Activated T-cell treated with anti-CD3 and anti-CD28 coated beads, Interleukin-2, amount 50 U/mL, for 4 hours (primary cell): ENCODE measurements around the gene GPR17. TPM values are rescaled to one million over a fixed set of nuclear protein-coding genes. Genes with fewer than 3 reads are reported as not detected.
A peak's percentile ranks its signal among the peaks of the same experiment; 100 is the strongest.

Experiments
- ATAC-seq, 2 donors: fragments of 200-7000 bp; cut with Tn5 transposase; one replicate each; pipeline ENCODE4 v1.10.0; 2021
- DNase-seq: peaks from one replicate; pipeline ENCODE4 v3.0.0-alpha.2; 2020
- H3K27me3 Mint-ChIP-seq: one replicate; pipeline ENCODE4 v1.8.0; 2021; ENCODE audit warnings: low read depth, mixed read lengths
- H3K36me3 Mint-ChIP-seq: one replicate; pipeline ENCODE4 v1.8.0; 2022; ENCODE audit warnings: mixed read lengths; ENCODE audit not compliant: insufficient read depth
- H3K4me1 Mint-ChIP-seq: one replicate; pipeline ENCODE4 v1.8.0; 2021; ENCODE audit warnings: low read depth, mixed read lengths
- H3K4me3 Mint-ChIP-seq: one replicate; pipeline ENCODE4 v1.8.0; 2021; ENCODE audit warnings: mild to moderate bottlenecking, moderate library complexity, mixed read lengths
- H3K9me3 Mint-ChIP-seq: one replicate; pipeline ENCODE4 v1.8.0; 2021; ENCODE audit warnings: mixed read lengths
- total RNA-seq, 3 donors: library from RNA; stranded (reverse); gene quantifications; one replicate each; pipeline ENCODE4 v1.2.1, GENCODE V29; 2021

The GPR17 gene
- total RNA-seq, 3 donors from 2014 or later: not detected

- ATAC-seq (no peak), DNase-seq (no peak)
- Mint-ChIP-seq H3K4me3 (no peak overlapping the region), H3K4me1 (no peaks in the 10 kb centered on the region), H3K9me3 (no peaks in the 10 kb centered on the region), H3K27me3 (peaks cover 27% of the 10 kb centered on the region), H3K36me3 (no peaks in the 10 kb centered on the region)
Observed at GRCh38 chr2:127658641-127659407, 12.9 kb downstream of the GPR17 start.

DNA sequence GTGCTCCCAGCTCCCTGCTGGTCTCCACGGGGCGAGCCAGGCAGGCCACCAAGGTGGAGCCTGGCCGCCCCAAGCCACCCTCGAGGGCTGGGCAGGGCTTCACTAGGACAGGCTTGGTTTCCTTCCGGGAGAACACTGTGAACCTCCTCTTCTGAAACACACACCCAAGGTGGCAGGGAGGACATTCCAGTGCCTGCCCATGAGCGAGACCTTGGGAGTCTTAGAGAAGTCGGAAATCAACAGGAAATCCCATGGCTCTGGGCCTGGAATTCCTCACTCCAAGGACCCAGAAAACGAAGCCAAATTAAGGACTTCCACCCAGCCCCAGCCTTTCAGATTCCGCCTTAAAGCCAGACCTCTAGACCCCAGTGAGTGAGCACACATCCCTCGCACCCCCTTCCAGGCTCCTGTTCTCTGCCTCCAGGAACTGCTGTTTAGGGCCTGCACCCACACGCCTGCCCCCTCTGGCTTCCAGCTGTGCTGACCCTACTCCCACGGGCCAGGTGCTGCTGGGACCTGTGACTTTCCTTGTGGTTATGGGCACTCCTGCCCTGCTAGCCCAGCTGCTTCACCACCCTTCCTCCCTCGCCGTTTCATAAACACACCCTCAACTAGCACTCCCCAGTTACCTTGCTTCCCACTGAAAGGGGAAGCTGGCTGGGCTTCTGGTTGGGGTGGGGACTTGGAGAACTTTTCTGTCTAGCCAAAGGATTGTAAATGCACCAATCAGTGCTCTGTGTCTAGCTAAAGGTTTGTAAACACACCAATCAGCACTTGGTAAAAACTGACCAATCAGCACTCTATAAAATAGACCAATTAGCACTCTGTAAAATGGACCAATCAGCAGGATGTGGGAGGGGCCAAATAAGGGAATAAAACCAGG lies 13.7 kb downstream of the GPR17 start:
- H3K27me3 Mint-ChIP-seq: peaks cover 31% of the 10 kb centered on the region
- ATAC-seq (no peak), DNase-seq (no peak)
- no peaks in the 10 kb centered on the region for H3K4me1 Mint-ChIP-seq
- H3K9me3 Mint-ChIP-seq: no peaks in the 10 kb centered on the region
- H3K4me3 Mint-ChIP-seq: no peak overlapping the region
- no peaks in the 10 kb centered on the region for H3K36me3 Mint-ChIP-seq

DNA sequence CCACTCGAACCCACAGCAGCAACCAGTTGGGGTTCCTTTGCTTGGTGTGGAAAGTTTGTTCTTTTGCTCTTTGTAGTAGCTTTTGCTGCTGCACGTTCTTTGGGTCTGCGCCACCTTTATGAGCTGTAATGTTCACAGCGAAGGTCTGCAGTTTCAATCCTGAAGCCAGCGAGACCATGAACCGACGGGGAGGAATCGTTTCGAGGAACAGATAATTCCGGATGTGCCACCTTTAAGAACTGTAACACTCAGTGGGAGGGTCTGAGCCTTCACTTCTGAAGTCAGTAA lies 14.3 kb downstream of the GPR17 start:
- ATAC-seq (no peak), DNase-seq (no peak)
- no peaks in the 10 kb centered on the region for H3K4me1 Mint-ChIP-seq
- peaks cover 37% of the 10 kb centered on the region for H3K27me3 Mint-ChIP-seq
- no peaks in the 10 kb centered on the region for H3K9me3 Mint-ChIP-seq
- H3K36me3 Mint-ChIP-seq: no peaks in the 10 kb centered on the region
- no peak overlapping the region for H3K4me3 Mint-ChIP-seq

- no peaks in the 10 kb centered on the region for H3K4me1 Mint-ChIP-seq
- H3K36me3 Mint-ChIP-seq: no peaks in the 10 kb centered on the region
- peaks cover 46% of the 10 kb centered on the region for H3K27me3 Mint-ChIP-seq
- H3K9me3 Mint-ChIP-seq: no peaks in the 10 kb centered on the region
- ATAC-seq (no peak), DNase-seq (no peak)
- H3K4me3 Mint-ChIP-seq: no peak overlapping the region
Observed at GRCh38 chr2:127661072-127661649, 15.2 kb downstream of the GPR17 start.

- Mint-ChIP-seq H3K36me3 (no peaks in the 10 kb centered on the region), H3K4me3 (no peak overlapping the region), H3K27me3 (peaks cover 54% of the 10 kb centered on the region), H3K4me1 (no peaks in the 10 kb centered on the region), H3K9me3 (no peaks in the 10 kb centered on the region)
- ATAC-seq (no peak), DNase-seq (no peak)
Observed at GRCh38 chr2:127661949-127662510, 16.1 kb downstream of the GPR17 start.

- no peaks in the 10 kb centered on the region for H3K36me3 Mint-ChIP-seq
- DNase-seq: no peak
- ATAC-seq: no peak
- no peak overlapping the region for H3K4me3 Mint-ChIP-seq
- H3K27me3 Mint-ChIP-seq: peaks cover 54% of the 10 kb centered on the region
- no peaks in the 10 kb centered on the region for H3K4me1 Mint-ChIP-seq
- no peaks in the 10 kb centered on the region for H3K9me3 Mint-ChIP-seq
Observed at GRCh38 chr2:127662937-127663565, 17.1 kb downstream of the GPR17 start.

- no peaks in the 10 kb centered on the region for H3K9me3 Mint-ChIP-seq
- DNase-seq (no peak), ATAC-seq (peak in 1 of 2 donors; percentile 11)
- peaks cover 54% of the 10 kb centered on the region for H3K27me3 Mint-ChIP-seq
- H3K36me3 Mint-ChIP-seq: no peaks in the 10 kb centered on the region
- H3K4me3 Mint-ChIP-seq: no peak overlapping the region
- H3K4me1 Mint-ChIP-seq: no peaks in the 10 kb centered on the region
Observed at GRCh38 chr2:127663566-127664064, 17.7 kb downstream of the GPR17 start.

GRCh38 chr2:127664065-127664894 lies 18.3 kb downstream of the GPR17 start:
- DNase-seq (no peak), ATAC-seq (peak in 1 of 2 donors; percentile 24)
- H3K4me1 Mint-ChIP-seq: no peaks in the 10 kb centered on the region
- H3K4me3 Mint-ChIP-seq: no peak overlapping the region
- no peaks in the 10 kb centered on the region for H3K9me3 Mint-ChIP-seq
- peaks cover 59% of the 10 kb centered on the region for H3K27me3 Mint-ChIP-seq
- H3K36me3 Mint-ChIP-seq: no peaks in the 10 kb centered on the region

GRCh38 chr2:127664895-127665225 lies 18.9 kb downstream of the GPR17 start:
- ATAC-seq: no peak
- Mint-ChIP-seq H3K27me3 (peaks cover 62% of the 10 kb centered on the region), H3K4me1 (no peaks in the 10 kb centered on the region), H3K9me3 (no peaks in the 10 kb centered on the region), H3K4me3 (no peak overlapping the region), H3K36me3 (no peaks in the 10 kb centered on the region)
- no peak for DNase-seq

DNA sequence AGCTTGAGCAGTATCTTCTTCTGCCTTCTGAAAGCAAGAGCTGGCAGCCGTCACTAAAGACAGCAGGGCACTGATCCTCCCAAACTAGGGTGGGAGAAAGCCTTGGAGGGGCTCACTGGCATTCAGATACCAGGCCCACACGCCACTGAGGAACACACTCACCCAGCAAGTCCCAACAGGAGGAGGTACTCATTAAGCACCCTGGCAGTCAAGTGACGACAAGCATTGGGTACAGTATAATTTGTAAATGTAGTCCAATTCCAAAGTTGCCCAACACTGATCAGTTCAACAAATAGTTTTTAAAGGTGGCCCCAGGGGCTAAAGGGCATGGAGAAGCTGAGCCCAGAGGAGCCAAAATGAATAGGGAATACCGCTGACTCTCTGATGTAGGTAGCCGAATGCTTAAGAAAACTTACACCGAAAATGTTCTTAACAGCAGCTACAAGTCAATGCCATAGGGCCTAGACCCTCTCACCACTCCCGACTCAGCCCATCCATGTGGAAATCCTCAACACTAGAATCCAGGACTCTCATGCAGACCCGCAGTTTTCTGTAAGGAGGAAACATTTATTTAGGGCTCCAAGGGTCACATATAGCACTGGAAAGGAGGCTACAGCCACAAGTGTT lies 19.4 kb downstream of the GPR17 start:
- Mint-ChIP-seq H3K4me3 (no peak overlapping the region), H3K9me3 (no peaks in the 10 kb centered on the region), H3K4me1 (no peaks in the 10 kb centered on the region), H3K36me3 (no peaks in the 10 kb centered on the region), H3K27me3 (peaks cover 67% of the 10 kb centered on the region)
- ATAC-seq (no peak), DNase-seq (no peak)

DNA sequence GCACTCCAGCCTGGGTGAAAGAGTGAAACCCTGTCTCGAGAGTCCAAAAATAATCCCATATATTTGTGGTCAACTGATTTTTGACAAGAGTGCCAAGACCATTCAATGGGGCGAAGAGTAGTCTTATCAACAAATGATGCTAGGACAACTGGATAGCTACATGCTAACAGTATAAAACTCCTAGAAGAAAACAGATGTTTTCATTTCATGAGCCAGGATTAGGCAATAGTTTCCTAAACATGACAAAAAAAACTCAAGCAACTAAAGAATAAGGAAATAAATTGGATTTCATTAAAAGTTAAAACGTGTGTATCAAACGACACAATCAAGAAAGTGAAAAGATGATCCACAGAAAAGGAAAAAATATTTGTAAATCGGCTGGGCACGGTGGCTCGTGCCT lies 23.1 kb downstream of the GPR17 start:
- DNase-seq (no peak), ATAC-seq (no peak)
- H3K27me3 Mint-ChIP-seq: peaks cover 71% of the 10 kb centered on the region
- no peaks in the 10 kb centered on the region for H3K36me3 Mint-ChIP-seq
- no peak overlapping the region for H3K4me3 Mint-ChIP-seq
- no peaks in the 10 kb centered on the region for H3K4me1 Mint-ChIP-seq
- no peaks in the 10 kb centered on the region for H3K9me3 Mint-ChIP-seq

DNA sequence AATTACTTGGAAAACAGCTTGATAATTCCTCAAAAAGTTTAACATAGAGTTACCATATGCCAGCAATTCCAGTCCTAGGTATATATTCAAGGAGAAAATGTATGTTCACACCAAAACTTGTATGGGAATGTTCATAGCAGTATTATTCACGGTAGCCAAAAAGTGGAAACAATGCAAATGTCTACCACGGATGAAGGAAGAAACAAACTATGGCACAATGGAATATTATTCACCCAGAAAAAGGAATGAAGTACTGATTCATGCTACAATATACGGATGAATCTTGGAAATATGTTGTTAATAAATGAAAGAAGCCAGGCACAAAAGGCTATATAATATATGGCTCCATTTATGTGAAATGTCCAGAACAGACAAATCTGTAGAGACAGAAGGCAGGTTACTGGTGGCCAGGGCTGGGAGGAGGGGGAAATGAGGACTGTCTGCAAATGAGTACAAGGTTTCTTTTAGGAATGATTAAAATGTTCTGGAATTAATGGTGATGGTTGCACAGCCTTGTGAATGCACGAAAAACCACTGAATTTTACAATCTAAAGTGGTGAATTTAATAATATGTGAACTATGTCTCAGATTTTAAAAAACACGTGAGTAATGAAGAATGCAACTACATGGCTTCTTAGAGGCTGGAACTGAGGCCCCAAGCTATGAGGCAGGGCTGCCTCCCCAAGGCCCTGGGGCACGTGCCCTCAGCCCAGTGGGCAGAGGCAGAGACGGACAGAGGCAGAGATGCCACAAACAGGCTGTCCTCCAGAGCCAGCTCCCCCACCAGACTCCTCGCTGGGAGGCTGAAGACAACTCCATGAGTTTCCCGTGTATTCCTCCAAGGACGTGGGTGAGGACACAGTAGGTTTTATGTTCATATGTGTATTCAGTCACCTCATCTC lies 24.4 kb downstream of the GPR17 start:
- no peaks in the 10 kb centered on the region for H3K36me3 Mint-ChIP-seq
- ATAC-seq: no peak
- no peaks in the 10 kb centered on the region for H3K9me3 Mint-ChIP-seq
- no peak overlapping the region for H3K4me3 Mint-ChIP-seq
- H3K4me1 Mint-ChIP-seq: peaks cover 5% of the 10 kb centered on the region
- H3K27me3 Mint-ChIP-seq: peaks cover 67% of the 10 kb centered on the region
- no peak for DNase-seq
